H1 (cell line): Measurements from ENCODE around the gene PDZD8. TPM values are rescaled to one million over a fixed set of nuclear protein-coding genes. Genes with fewer than 3 reads are reported as not detected.

Experiments
- CTCF ChIA-PET: fragments of 300-600 bp; sonication (Branson Sonifier 250); formaldehyde crosslinking; loops from one replicate; lab custom pipeline; 2021; ENCODE audit not compliant: partially characterized antibody; lab: Charles Lee
- POLR2A ChIA-PET: fragments of 300-600 bp; sonication (Branson Sonifier 250); formaldehyde crosslinking; loops from one replicate; lab custom pipeline; 2021; ENCODE audit warnings: inconsistent platforms; ENCODE audit not compliant: partially characterized antibody; lab: Charles Lee
- DNase-seq, 2 experiments: peaks; one replicate each; pipeline versions ENCODE4 v3.0.0 to v3.0.0-alpha.2; 2010 to 2022; ENCODE audit warnings: low spot score in 2 of 2, low read depth in 1 of 2, mixed read lengths in 1 of 2
- FAIRE-seq: peaks from 2 replicates; lab custom pipeline; 2011; peaks lifted over from hg19 to GRCh38; lab: Jason Lieb, UNC
- H2AFZ ChIP-seq: 2 replicates; pipeline ENCODE4 v1.8.1; 2012; ENCODE audit warnings: low read length, inconsistent platforms
- H2AK5ac ChIP-seq: 2 replicates; pipeline ENCODE4 v1.6.1; 2013; ENCODE audit warnings: low read depth, low read length
- H2BK120ac ChIP-seq: replicated peaks from 2 replicates; pipeline ENCODE3; 2013; ENCODE audit warnings: low read depth, low read length, inconsistent platforms
- H2BK12ac ChIP-seq: 2 replicates; pipeline ENCODE4 v1.6.1; 2013; ENCODE audit warnings: low read depth, low read length
- H2BK15ac ChIP-seq: 2 replicates; pipeline ENCODE4 v1.6.1; 2013; ENCODE audit warnings: low read length
- H2BK20ac ChIP-seq: 2 replicates; pipeline ENCODE4 v1.6.1; 2013; ENCODE audit warnings: low read length
- H2BK5ac ChIP-seq: 2 replicates; pipeline ENCODE4 v1.6.1; 2013; ENCODE audit warnings: low read depth, low read length
- H3K14ac ChIP-seq: 2 replicates; pipeline ENCODE4 v1.6.1; 2013; ENCODE audit warnings: inconsistent platforms; ENCODE audit not compliant: insufficient read length
- H3K18ac ChIP-seq: 2 replicates; pipeline ENCODE4 v1.6.1; 2013; ENCODE audit warnings: low read length; ENCODE audit errors: extremely low read depth
- H3K23ac ChIP-seq: 2 replicates; pipeline ENCODE4 v1.6.1; 2013; ENCODE audit warnings: inconsistent platforms; ENCODE audit not compliant: insufficient read length
- H3K23me2 ChIP-seq: 2 replicates; pipeline ENCODE4 v1.6.1; 2013; ENCODE audit warnings: low read depth, low read length
- H3K27ac ChIP-seq: 2 replicates; pipeline ENCODE4 v1.6.1; 2011; ENCODE audit warnings: low read depth, low read length, inconsistent platforms
- H3K27me3 ChIP-seq, 4 experiments: replicated peaks in 1 of 4; 1 replicate in 1 of 4; 2 replicates in 3 of 4; pipeline versions ENCODE4 v1.6.1 to v1.8.1; 2011 to 2013; ENCODE audit warnings: low read length in 3 of 4, mild to moderate bottlenecking in 3 of 4, inconsistent platforms in 2 of 4, mixed read lengths in 2 of 4, moderate library complexity in 1 of 4; ENCODE audit not compliant: control insufficient read depth in 3 of 4, insufficient read depth in 3 of 4; ENCODE audit errors: extremely low read depth in 1 of 4
- H3K36me3 ChIP-seq, 4 experiments: 2 replicates each; pipeline versions ENCODE4 v1.6.1 to v1.8.1; 2011 to 2013; ENCODE audit warnings: mild to moderate bottlenecking in 4 of 4, low read length in 3 of 4, moderate library complexity in 2 of 4, control low read depth in 1 of 4, inconsistent platforms in 1 of 4; ENCODE audit not compliant: insufficient read depth in 4 of 4, control insufficient read depth in 2 of 4
- H3K4ac ChIP-seq: replicated peaks from 2 replicates; pipeline ENCODE3; 2013; ENCODE audit warnings: low read length, low read depth, mixed read lengths, inconsistent platforms; ENCODE audit not compliant: insufficient read length
- H3K4me1 ChIP-seq, 4 experiments: replicated peaks in 1 of 4; 1 replicate in 1 of 4; 2 replicates in 3 of 4; pipeline versions ENCODE4 v1.6.1 to v1.8.1; 2011 to 2013; ENCODE audit warnings: low read length in 3 of 4, inconsistent platforms in 2 of 4, mixed read lengths in 1 of 4; ENCODE audit not compliant: insufficient read depth in 4 of 4, control insufficient read depth in 3 of 4
- H3K4me2 ChIP-seq, 2 experiments: 2 replicates each; pipeline versions ENCODE4 v1.6.1 to v1.8.1; 2011 to 2013; ENCODE audit warnings: low read depth in 2 of 2, low read length in 2 of 2, control low read depth in 1 of 2, inconsistent platforms in 1 of 2, mild to moderate bottlenecking in 1 of 2; ENCODE audit not compliant: insufficient read depth in 1 of 2
- H3K4me3 ChIP-seq, 4 experiments: fragments of 200-600, 300-600 bp in 1 of 4; sonication (generic), shearing (Covaris generic), sonication (Bioruptor Twin) in 1 of 4; 2 replicates each; pipeline versions ENCODE4 v1.5.1 to v1.8.1; 2011 to 2016; ENCODE audit warnings: low read length in 4 of 4, low read depth in 3 of 4, control low read depth in 2 of 4, inconsistent platforms in 2 of 4, mild to moderate bottlenecking in 2 of 4, mixed read lengths in 1 of 4, moderate library complexity in 1 of 4; ENCODE audit not compliant: insufficient read depth in 2 of 4; ENCODE audit errors: extremely low read depth in 1 of 4
- H3K56ac ChIP-seq: replicated peaks from 2 replicates; pipeline ENCODE3; 2013; ENCODE audit warnings: low read depth, mild to moderate bottlenecking, mixed read lengths, low read length, inconsistent platforms; ENCODE audit not compliant: insufficient read length
- H3K79me1 ChIP-seq: 2 replicates; pipeline ENCODE4 v1.6.1; 2013; ENCODE audit warnings: low read depth, low read length, control low read depth
- H3K79me2 ChIP-seq, 2 experiments: 2 replicates each; pipeline versions ENCODE4 v1.6.1 to v1.8.1; 2012 to 2013; ENCODE audit warnings: low read length in 2 of 2, mild to moderate bottlenecking in 2 of 2, inconsistent platforms in 1 of 2; ENCODE audit not compliant: insufficient read depth in 2 of 2, control insufficient read depth in 1 of 2
- H3K9ac ChIP-seq, 4 experiments: replicated peaks in 1 of 4; 1 replicate in 1 of 4; 2 replicates in 3 of 4; pipeline versions ENCODE4 v1.6.1 to v1.8.1; 2011 to 2013; ENCODE audit warnings: low read depth in 3 of 4, low read length in 3 of 4, control low read depth in 2 of 4, mild to moderate bottlenecking in 2 of 4, moderate library complexity in 2 of 4, inconsistent platforms in 1 of 4; ENCODE audit errors: extremely low read depth in 1 of 4
- H3K9me3 ChIP-seq, 2 experiments: 2 replicates each; pipeline versions ENCODE4 v1.6.1 to v1.8.1; 2012 to 2013; ENCODE audit warnings: mild to moderate bottlenecking in 2 of 2, moderate library complexity in 2 of 2, control low read depth in 1 of 2, inconsistent platforms in 1 of 2, low read depth in 1 of 2, low read length in 1 of 2, mixed read lengths in 1 of 2; ENCODE audit not compliant: insufficient read depth in 2 of 2
- H4K20me1 ChIP-seq, 2 experiments: replicated peaks in 1 of 2; 2 replicates each; pipeline versions ENCODE3 to v1.8.1; 2011 to 2013; ENCODE audit warnings: inconsistent platforms in 2 of 2, low read length in 2 of 2, mild to moderate bottlenecking in 1 of 2; ENCODE audit not compliant: insufficient read depth in 2 of 2, control insufficient read depth in 1 of 2
- H4K5ac ChIP-seq: 2 replicates; pipeline ENCODE4 v1.6.1; 2013; ENCODE audit warnings: low read length, low read depth, mixed read lengths, inconsistent platforms; ENCODE audit not compliant: insufficient read length
- H4K8ac ChIP-seq: 2 replicates; pipeline ENCODE4 v1.8.0; 2013; ENCODE audit warnings: mild to moderate bottlenecking, moderate library complexity, low read length, inconsistent platforms; ENCODE audit not compliant: insufficient read depth; ENCODE audit errors: extremely low read depth
- H4K91ac ChIP-seq: replicated peaks from 2 replicates; pipeline ENCODE3; 2013; ENCODE audit warnings: low read length, mixed read lengths, inconsistent platforms; ENCODE audit not compliant: insufficient read length
- ASH2L ChIP-seq: fragments of 200-600, 300-600 bp; sonication (generic); IDR thresholded peaks from one replicate; pipeline ENCODE4 v1.7.1; 2017; ENCODE audit warnings: low read length
- BACH1 ChIP-seq: IDR thresholded peaks from 2 replicates; pipeline ENCODE4 v1.6.1; 2012; ENCODE audit warnings: low read length, improper control_type of control experiment
- CHD1 ChIP-seq: IDR thresholded peaks from 2 replicates; pipeline ENCODE4 v1.6.1; 2012; ENCODE audit warnings: low read depth, low read length, improper control_type of control experiment
- EP300 ChIP-seq, 2 experiments: IDR thresholded peaks; 1 replicate in 1 of 2; 2 replicates in 1 of 2; pipeline ENCODE4 v1.6.1; 2011 to 2012; ENCODE audit warnings: low read depth in 2 of 2, low read length in 2 of 2, mild to moderate bottlenecking in 2 of 2, borderline replicate concordance in 1 of 2, inconsistent platforms in 1 of 2, moderate library complexity in 1 of 2
- GABPA ChIP-seq: IDR thresholded peaks from 2 replicates; pipeline ENCODE4 v1.6.1; 2011; ENCODE audit warnings: mild to moderate bottlenecking, low read length, moderate library complexity, borderline replicate concordance; ENCODE audit not compliant: insufficient read depth
- HDAC6 ChIP-seq: IDR thresholded peaks from one replicate; pipeline ENCODE4 v1.7.1; 2012; ENCODE audit warnings: low read depth, mild to moderate bottlenecking, inconsistent platforms, low read length, moderate library complexity
- KDM5A ChIP-seq: fragments of 200-600 bp; IDR thresholded peaks from 2 replicates; pipeline ENCODE4 v1.7.1; 2012; ENCODE audit warnings: mild to moderate bottlenecking, low read length, inconsistent platforms, mixed read lengths
- PHF8 ChIP-seq: fragments of 200-600 bp; sonication (generic); conservative IDR thresholded peaks from 2 replicates; pipeline ENCODE4 v1.7.1; 2012; ENCODE audit warnings: low read depth, mild to moderate bottlenecking, inconsistent platforms, low read length, moderate library complexity
- RFX5 ChIP-seq: IDR thresholded peaks from 2 replicates; pipeline ENCODE4 v1.6.1; 2011; ENCODE audit warnings: low read depth, low read length, improper control_type of control experiment, borderline replicate concordance
- SAP30 ChIP-seq: fragments of 300-600 bp; sonication (generic); IDR thresholded peaks from 2 replicates; pipeline ENCODE4 v1.7.1; 2012; ENCODE audit warnings: low read length, moderate library complexity, mild to moderate bottlenecking, inconsistent platforms; ENCODE audit not compliant: insufficient read depth, insufficient replicate concordance
- SIRT6 ChIP-seq: IDR thresholded peaks from one replicate; pipeline ENCODE4 v1.7.1; 2012; ENCODE audit warnings: low read length, inconsistent platforms
- TAF7 ChIP-seq: optimal IDR thresholded peaks from 2 replicates; pipeline ENCODE3; 2011; ENCODE audit warnings: low read depth, mild to moderate bottlenecking, inconsistent platforms, low read length, moderate library complexity, borderline replicate concordance
- YY1 ChIP-seq: IDR thresholded peaks from 2 replicates; pipeline ENCODE4 v1.6.1; 2011; ENCODE audit warnings: low read depth, mild to moderate bottlenecking, low read length
- ZNF274 ChIP-seq: IDR thresholded peaks from 2 replicates; pipeline ENCODE4 v1.7.0; 2012; ENCODE audit warnings: low read length, borderline replicate concordance; ENCODE audit errors: extremely low read depth
- WGBS, 2 experiments: shearing (Covaris generic) in 1 of 2; methylation state at CpG; one replicate each; pipeline versions ENCODE4 v1.1.6 to v1.1.7; 2013 to 2015; ENCODE audit warnings: low lambda C conversion rate in 2 of 2, mixed read lengths in 2 of 2, inconsistent platforms in 1 of 2, low coverage in 1 of 2, missing lambda C conversion rate in 1 of 2; ENCODE audit not compliant: insufficient replicate concordance in 2 of 2, insufficient coverage in 1 of 2, insufficient read length in 1 of 2; ENCODE audit errors: extremely low coverage in 1 of 2, missing lambda C conversion rate in 1 of 2; 5-methylcytosine and 5-hydroxymethylcytosine counted together
- polyA plus RNA-seq, 7 experiments: library from polyadenylated mRNA; depleted of rRNA in 3 of 7; stranded (reverse) in 5 of 7; unstranded in 2 of 7; fragments of >200 nt in 5 of 7; fragments of 200-250 nt in 2 of 7; gene quantifications; 1 replicate in 5 of 7; 2 replicates in 1 of 7; 4 replicates in 1 of 7; pipeline versions ENCODE4 v1.2.1 to v1.2.3, GENCODE V29; 2011 to 2013; ENCODE audit warnings: missing spikeins in 2 of 7, mixed read lengths in 2 of 7
- total RNA-seq: library from RNA; stranded (reverse); fragmentation: NEBNext Ultra II Directional; extraction: Animal tissue kit (Norgen Biotek cat#: 25700); gene quantifications from 2 replicates; pipeline ENCODE4 v1.2.1, GENCODE V29; 2021

Gene PDZD8
- total and polyA plus RNA-seq, 2 of the 8 experiments (the other 6 are each of a cell fraction or from before 2014, with no cell fraction given) = 10.9 to 50.1 TPM

DNA sequence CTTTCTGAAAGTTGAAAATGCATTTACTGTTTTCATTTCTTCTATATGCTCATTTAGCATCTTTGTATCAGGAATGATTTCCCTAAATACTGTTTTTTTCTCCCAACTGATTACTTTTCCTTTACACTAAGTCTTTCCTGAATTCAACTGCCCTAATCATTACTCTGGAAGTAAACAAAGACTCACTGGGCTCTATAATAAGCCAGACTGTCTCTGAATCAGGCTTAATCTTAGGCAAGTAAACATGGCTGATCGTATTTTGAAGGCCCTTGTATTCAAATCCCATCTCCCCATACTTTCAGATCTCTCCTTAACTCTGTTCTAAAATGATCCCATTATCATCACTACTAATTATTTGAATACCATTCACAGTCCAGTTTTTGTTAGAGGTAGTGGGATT, 61.6 kb downstream of the PDZD8 start:
- Histone ChIP-seq H2AK5ac (no peak overlapping the region), H4K8ac (no peak overlapping the region), H2BK120ac (no peak overlapping the region), H3K23me2 (no peaks in the 10 kb centered on the region; the same call in 1 of the 2 replicates), H3K4me3 (no peak overlapping the region), H3K23ac (no peak overlapping the region), H3K18ac (no peak overlapping the region), H2AFZ (no peak overlapping the region), H3K27ac (no peak overlapping the region), H3K4me1 (no peaks in the 10 kb centered on the region), H4K20me1 (peaks cover 0 to 3% of the 10 kb centered on the region in 2 experiments), H2BK20ac (no peak overlapping the region), H2BK5ac (no peak overlapping the region), H3K9me3 (no peaks in the 10 kb centered on the region), H2BK15ac (no peak overlapping the region), H3K79me2 (no peaks in the 10 kb centered on the region), H2BK12ac (no peak overlapping the region), H4K91ac (no peak overlapping the region), H3K79me1 (no peaks in the 10 kb centered on the region), H3K36me3 (no peaks in the 10 kb centered on the region), H3K4me2 (no peak overlapping the region), H4K5ac (no peak overlapping the region), H3K9ac (no peak overlapping the region), H3K27me3 (no peaks in the 10 kb centered on the region), H3K56ac (no peak overlapping the region), H3K14ac (no peak overlapping the region), H3K4ac (no peak overlapping the region)
- ChIA-PET CTCF (interaction anchor here (8.7 kb wide), 1 partner anchor 97 kb away, joined by 118 read pairs; no protein-coding TSS in a partner anchor), POLR2A (no interaction called here)
- DNase-seq (no peak), FAIRE-seq (no peak)
- 75% methylated on average over 1 of the region's 1 CpG; no CpG with 5 or more reads in 1 of the 2 experiments for WGBS, 2 experiments
- TF ChIP-seq PHF8 (no peak), BACH1 (no peak), EP300 (IDR thresholded peaks at IDR 0.05; ENCODE audit: borderline replicate concordance in 1 of 2, low read depth in 2 of 2, low read length in 2 of 2) (no peak), YY1 (no peak), CHD1 (no peak), KDM5A (no peak), TAF7 (no peak), SAP30 (no peak), ASH2L (no peak), GABPA (no peak), SIRT6 (no peak), RFX5 (no peak), ZNF274 (no peak), HDAC6 (no peak)
